ENCODE data around the gene ZNF562. TPM values are rescaled to one million over a fixed set of nuclear protein-coding genes. Genes with fewer than 3 reads are reported as not detected.
"Not testable (repeated sequence)": the region's sequence is repeated elsewhere in the genome, so short reads cannot be mapped to it uniquely, and the experiment has no call there.

Gene ZNF562
- total and polyA plus RNA-seq, 10 of the 15 experiments (the other 5 are each of a cell fraction or from before 2014, with no cell fraction given) = 5.2 to 21.1 (median 10.7) TPM

DNA sequence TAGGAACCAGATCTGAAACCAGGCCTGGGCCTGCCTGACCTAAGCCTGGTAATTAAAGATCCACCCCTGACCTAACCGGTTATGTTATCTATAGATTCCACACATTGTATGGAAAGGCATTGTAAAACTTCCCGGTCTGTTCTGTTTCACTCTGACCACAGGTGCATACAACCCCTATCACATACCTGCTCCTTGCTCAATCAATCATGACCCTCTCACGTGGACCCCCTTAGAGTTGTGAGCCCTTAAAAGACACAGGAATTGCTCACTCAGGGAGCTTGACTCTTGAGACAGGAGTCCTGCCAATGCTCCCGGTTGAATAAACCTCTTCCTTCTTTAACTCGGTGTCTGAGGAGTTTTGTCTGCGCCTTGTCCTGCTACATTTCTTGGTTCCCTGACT is 27.3 kb upstream of the ZNF562 start:
- Histone ChIP-seq H3K36me3 (ENCODE audit: control insufficient read depth in 2 of 2, insufficient read depth in 2 of 2, low read length in 1 of 2) (no peaks in the 10 kb centered on the region), H3K27ac (ENCODE audit: control insufficient read depth, insufficient read depth) (no peak overlapping the region), H4K20me1 (ENCODE audit: control insufficient read depth, insufficient read depth) (no peaks in the 10 kb centered on the region), H3K27me3 (replicated peaks in 1 of 2; ENCODE audit: control insufficient read depth in 2 of 2, insufficient read depth in 2 of 2, low read length in 1 of 2) (no peaks in the 10 kb centered on the region), H3K79me2 (ENCODE audit: control insufficient read depth, insufficient read depth, low read length) (no peaks in the 10 kb centered on the region), H3K4me1 (ENCODE audit: control insufficient read depth, insufficient read depth, low read length) (no peaks in the 10 kb centered on the region), H3K4me3 (no peak overlapping the region), H3K9me3 (replicated peaks; ENCODE audit: control insufficient read depth, insufficient read depth, low read length) (no peaks in the 10 kb centered on the region; the same call in 2 of the 3 replicates), H3K9ac (ENCODE audit: control insufficient read depth, insufficient read depth, low read length) (no peak overlapping the region), H2AFZ (ENCODE audit: control insufficient read depth, low read depth, low read length) (no peak overlapping the region), H3K4me2 (ENCODE audit: control insufficient read depth, insufficient read depth) (no peak overlapping the region)
- 75% methylated on average over 6 of the region's 6 CpGs for WGBS (ENCODE audit: insufficient coverage, insufficient replicate concordance, low lambda C conversion rate, missing lambda C conversion rate)
- TF ChIP-seq SRF (IDR thresholded peaks at IDR 0.05; ENCODE audit: low read depth in 2 of 2, low read length in 2 of 2) (no peak), NFYA (IDR thresholded peaks at IDR 0.05; ENCODE audit: borderline replicate concordance, low read depth, low read length) (no peak)
- CTCF ChIA-PET = no interaction called here
- in situ Hi-C loops (cut with MboI) (no loop called here), intact Hi-C loops (cut with micrococcal nuclease; ENCODE audit: unreplicated experiment) (no loop called here)
- FAIRE-seq = no peak
- no peak for ATAC-seq
- no peak for DNase-seq (ENCODE audit: low read depth, low spot score)
- RAD21 ChIA-PET (ENCODE audit: unreplicated experiment) = no interaction called here
- no TSS peak for BruUV-seq (replicated peaks)
- POLR2A ChIA-PET = no interaction called here
- SMC1A ChIA-PET (ENCODE audit: uncharacterized antibody, unreplicated experiment) = no interaction called here

DNA sequence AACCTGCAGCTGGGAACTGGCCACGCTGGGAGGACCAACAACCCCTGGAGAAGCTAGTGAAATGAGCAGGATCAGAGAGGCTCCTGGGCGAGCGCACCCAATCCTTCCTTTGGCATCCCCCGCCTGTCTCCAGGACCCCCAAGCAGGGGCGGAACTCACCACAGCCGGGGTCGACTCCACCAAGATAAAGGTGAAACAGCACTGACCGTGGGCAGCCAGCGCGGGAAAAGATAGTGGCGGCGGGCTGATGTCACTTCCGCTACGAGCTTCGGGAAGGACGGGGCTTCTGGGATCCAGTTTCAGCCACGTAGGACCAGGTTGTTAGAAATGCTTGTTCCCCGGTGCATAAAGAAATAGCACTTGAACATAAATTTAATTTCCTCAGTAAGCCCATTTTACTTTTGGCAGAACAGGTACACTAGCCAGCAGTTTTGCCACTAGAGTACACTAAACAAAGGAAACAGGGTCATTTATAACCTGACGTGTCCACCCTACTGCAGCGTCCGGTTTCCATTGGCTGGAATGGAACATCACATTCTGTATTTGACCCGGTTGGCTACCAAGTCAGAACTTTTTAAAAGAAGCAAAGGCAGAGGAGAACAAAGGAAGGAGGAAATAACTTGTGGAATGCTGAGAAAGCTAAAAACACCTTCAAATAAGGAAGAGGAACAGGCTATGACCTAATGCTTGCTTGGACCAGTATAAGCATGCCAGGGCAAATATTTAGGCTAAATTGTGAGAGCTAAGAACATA is 25.5 kb upstream of the ZNF562 start:
- ChIA-PET SMC1A (ENCODE audit: uncharacterized antibody, unreplicated experiment) (no interaction called here), RAD21 (ENCODE audit: unreplicated experiment) (no interaction called here), POLR2A (no interaction called here), CTCF (no interaction called here)
- Histone ChIP-seq H3K27me3 (replicated peaks in 1 of 2; ENCODE audit: control insufficient read depth in 2 of 2, insufficient read depth in 2 of 2, low read length in 1 of 2) (no peaks in the 10 kb centered on the region), H3K9me3 (replicated peaks; ENCODE audit: control insufficient read depth, insufficient read depth, low read length) (no peaks in the 10 kb centered on the region; the same call in 2 of the 3 replicates), H3K79me2 (ENCODE audit: control insufficient read depth, insufficient read depth, low read length) (no peaks in the 10 kb centered on the region), H3K4me1 (ENCODE audit: control insufficient read depth, insufficient read depth, low read length) (no peaks in the 10 kb centered on the region), H3K4me3 (no peak overlapping the region), H3K4me2 (ENCODE audit: control insufficient read depth, insufficient read depth) (no peak overlapping the region), H3K36me3 (ENCODE audit: control insufficient read depth in 2 of 2, insufficient read depth in 2 of 2, low read length in 1 of 2) (no peaks in the 10 kb centered on the region), H3K27ac (ENCODE audit: control insufficient read depth, insufficient read depth) (no peak overlapping the region), H3K9ac (ENCODE audit: control insufficient read depth, insufficient read depth, low read length) (no peak overlapping the region), H4K20me1 (ENCODE audit: control insufficient read depth, insufficient read depth) (no peaks in the 10 kb centered on the region), H2AFZ (ENCODE audit: control insufficient read depth, low read depth, low read length) (no peak overlapping the region)
- DNase-seq (ENCODE audit: low read depth, low spot score) (no peak), ATAC-seq (no peak), FAIRE-seq (no peak)
- 70% methylated on average over 21 of the region's 22 CpGs for WGBS (ENCODE audit: insufficient coverage, insufficient replicate concordance, low lambda C conversion rate, missing lambda C conversion rate)
- intact Hi-C loops (cut with micrococcal nuclease; ENCODE audit: unreplicated experiment) = no loop called here
- no TSS peak for BruUV-seq (replicated peaks)
- TF ChIP-seq ETV6 (conservative IDR thresholded peaks at IDR 0.05 in 1 of 2, IDR thresholded peaks at IDR 0.05 in 1 of 2; ENCODE audit: borderline replicate concordance in 1 of 2, low read depth in 1 of 2) = no peak
- no peak for TF ChIP-seq HDAC6 (IDR thresholded peaks at IDR 0.05; ENCODE audit: unreplicated experiment)
- in situ Hi-C loops (cut with MboI) = no loop called here

DNA sequence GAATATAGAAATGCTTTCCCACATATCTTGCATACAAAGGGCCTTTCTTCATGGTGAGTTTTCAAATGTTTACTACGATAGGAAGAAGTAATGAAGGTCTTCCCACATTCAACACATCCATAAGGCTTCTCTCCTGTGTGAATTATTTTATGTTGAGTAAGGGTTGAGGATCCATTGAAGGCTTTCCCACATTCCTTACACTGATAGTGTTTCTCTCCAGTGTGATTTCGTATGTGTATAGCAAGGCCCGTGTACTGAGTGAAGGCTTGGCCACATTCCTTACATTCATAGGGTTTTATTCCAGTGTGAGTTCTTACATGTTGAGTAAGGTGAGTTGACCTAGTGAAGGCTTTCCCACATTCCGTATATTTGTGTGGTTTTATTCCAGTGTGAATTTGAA is 15.4 kb upstream of the ZNF562 start:
- H3K4me1 ChIP-seq (ENCODE audit: control insufficient read depth, insufficient read depth, low read length); in situ Hi-C loops (cut with MboI); POLR2A ChIA-PET; DNase-seq (ENCODE audit: low read depth, low spot score); H3K9me3 ChIP-seq (replicated peaks; ENCODE audit: control insufficient read depth, insufficient read depth, low read length); H3K4me2 ChIP-seq (ENCODE audit: control insufficient read depth, insufficient read depth); H4K20me1 ChIP-seq (ENCODE audit: control insufficient read depth, insufficient read depth); BruUV-seq (replicated peaks); H3K9ac ChIP-seq (ENCODE audit: control insufficient read depth, insufficient read depth, low read length); H2AFZ ChIP-seq (ENCODE audit: control insufficient read depth, low read depth, low read length); H3K79me2 ChIP-seq (ENCODE audit: control insufficient read depth, insufficient read depth, low read length); H3K4me3 ChIP-seq; H3K27me3 ChIP-seq (replicated peaks in 1 of 2; ENCODE audit: control insufficient read depth in 2 of 2, insufficient read depth in 2 of 2, low read length in 1 of 2); RAD21 ChIA-PET (ENCODE audit: unreplicated experiment); ATAC-seq; intact Hi-C loops (cut with micrococcal nuclease; ENCODE audit: unreplicated experiment); H3K36me3 ChIP-seq (ENCODE audit: control insufficient read depth in 2 of 2, insufficient read depth in 2 of 2, low read length in 1 of 2); H3K27ac ChIP-seq (ENCODE audit: control insufficient read depth, insufficient read depth); FAIRE-seq; SMC1A ChIA-PET (ENCODE audit: uncharacterized antibody, unreplicated experiment); CTCF ChIA-PET: not testable (repeated sequence)
- 2% methylated on average over 4 of the region's 4 CpGs for WGBS (ENCODE audit: insufficient coverage, insufficient replicate concordance, low lambda C conversion rate, missing lambda C conversion rate)
